ENCODE results near the gene VAMP5. TPM values are rescaled to one million over a fixed set of nuclear protein-coding genes. Genes with fewer than 3 reads are reported as not detected.

VAMP5 gene
- total and polyA plus RNA-seq, 2 donors from 2014 or later: 46.0 to 145 TPM

DNA sequence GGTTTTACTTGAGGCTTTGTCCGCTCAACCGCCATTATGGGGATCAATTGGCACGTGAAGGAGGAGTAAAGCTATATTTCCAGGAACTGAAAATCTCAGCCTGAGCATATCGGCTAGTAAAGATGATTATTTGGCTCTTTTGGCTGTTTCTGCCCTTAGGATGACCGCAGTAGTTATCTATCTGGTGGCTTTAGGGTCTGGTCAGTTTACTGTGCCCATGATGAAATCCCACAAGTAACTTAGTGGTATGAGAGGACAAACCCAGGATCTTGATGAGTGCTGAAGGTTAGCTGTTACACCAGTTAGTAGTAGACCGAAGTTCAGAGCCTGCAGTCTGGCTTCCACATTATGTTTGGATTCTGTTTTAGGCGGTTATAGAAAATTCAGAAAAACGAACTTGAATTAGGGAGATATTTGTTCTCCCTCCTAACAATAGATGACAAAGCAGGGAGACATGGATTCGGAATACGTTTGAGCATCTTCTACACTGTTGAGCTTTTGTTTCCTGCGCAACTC, 44.0 kb upstream of the VAMP5 start:
- H3K4me3 ChIP-seq (ENCODE audit: low read length in 3 of 3): peak overlapping the region; percentile 88 to 97 (median 97)
- no peaks in the 10 kb centered on the region for H3K9me3 ChIP-seq (ENCODE audit: control insufficient read depth in 2 of 3, insufficient read depth in 1 of 3, low read length in 3 of 3)
- intact Hi-C loops (cut with DNase I): no loop called here
- peak overlapping the region; percentile 95 to 100 (median 96) for H3K9ac ChIP-seq (ENCODE audit: low read length in 3 of 3)
- no peak for FAIRE-seq
- no peaks in the 10 kb centered on the region for H3K27me3 ChIP-seq (ENCODE audit: control insufficient read depth, insufficient read depth, low read length)
- H3K27ac ChIP-seq (ENCODE audit: low read depth in 2 of 2, low read length in 2 of 2): peak overlapping the region; percentile 100
- H3K36me3 ChIP-seq (ENCODE audit: control insufficient read depth in 2 of 3, insufficient read depth in 3 of 3, low read length in 3 of 3): peaks cover 19 to 40% (median 26%) of the 10 kb centered on the region in 3 donors
- peaks cover 11 to 18% (median 14%) of the 10 kb centered on the region in 3 donors for H3K4me1 ChIP-seq (ENCODE audit: control insufficient read depth in 2 of 3, insufficient read depth in 2 of 3, low read depth in 1 of 3, low read length in 3 of 3)
- peak in 1 of 5 donors; percentile 37 for DNase-seq
- no peak for TF ChIP-seq CTCF (IDR thresholded peaks at IDR 0.05; ENCODE audit: borderline replicate concordance, extremely low read depth, insufficient read depth)

- Histone ChIP-seq H3K36me3 (ENCODE audit: control insufficient read depth in 2 of 3, insufficient read depth in 3 of 3, low read length in 3 of 3) (peaks cover 23 to 49% (median 32%) of the 10 kb centered on the region in 3 donors), H3K27ac (ENCODE audit: low read depth in 2 of 2, low read length in 2 of 2) (peak overlapping the region in 1 of 2 donors; percentile 6), H3K9ac (ENCODE audit: low read length in 3 of 3) (peak overlapping the region in 2 of 3 donors; percentile 24 to 34)
Measured at GRCh38 chr2:85541262-85541661, 43.0 kb upstream of the VAMP5 start.

DNA sequence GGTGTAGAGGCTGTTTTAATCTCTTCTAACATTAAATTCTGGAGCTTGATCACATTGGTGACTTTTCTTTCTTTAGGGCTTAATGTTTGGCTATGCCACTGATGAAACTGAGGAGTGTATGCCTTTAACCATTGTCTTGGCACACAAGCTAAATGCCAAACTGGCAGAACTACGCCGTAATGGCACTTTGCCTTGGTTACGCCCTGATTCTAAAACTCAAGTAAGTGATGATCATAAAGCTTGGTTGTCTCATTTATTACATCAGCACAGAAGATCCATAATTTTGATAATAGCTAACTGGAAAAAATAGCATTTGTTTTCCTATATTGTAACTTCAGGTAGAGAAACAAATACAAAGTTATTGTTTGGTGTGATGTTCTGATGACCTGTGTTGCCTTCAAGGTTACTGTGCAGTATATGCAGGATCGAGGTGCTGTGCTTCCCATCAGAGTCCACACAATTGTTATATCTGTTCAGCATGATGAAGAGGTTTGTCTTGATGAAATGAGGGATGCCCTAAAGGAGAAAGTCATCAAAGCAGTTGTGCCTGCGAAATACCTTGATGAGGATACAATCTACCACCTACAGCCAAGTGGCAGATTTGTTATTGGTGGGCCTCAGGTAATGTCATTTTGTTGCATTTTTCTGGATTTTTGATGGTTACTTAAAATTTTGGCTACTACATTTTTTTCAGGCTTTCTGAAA, 42.3 kb upstream of the VAMP5 start:
- H3K27ac ChIP-seq (ENCODE audit: low read depth in 2 of 2, low read length in 2 of 2): no peak overlapping the region
- no peaks in the 10 kb centered on the region for H3K27me3 ChIP-seq (ENCODE audit: control insufficient read depth, insufficient read depth, low read length)
- H3K36me3 ChIP-seq (ENCODE audit: control insufficient read depth in 2 of 3, insufficient read depth in 3 of 3, low read length in 3 of 3): peaks cover 23 to 49% (median 32%) of the 10 kb centered on the region in 3 donors
- DNase-seq (no peak), FAIRE-seq (no peak)
- H3K4me1 ChIP-seq (ENCODE audit: control insufficient read depth in 2 of 3, insufficient read depth in 2 of 3, low read depth in 1 of 3, low read length in 3 of 3): peaks cover 9 to 17% (median 12%) of the 10 kb centered on the region in 3 donors
- intact Hi-C loops (cut with DNase I): no loop called here
- no peaks in the 10 kb centered on the region for H3K9me3 ChIP-seq (ENCODE audit: control insufficient read depth in 2 of 3, insufficient read depth in 1 of 3, low read length in 3 of 3)
- peak overlapping the region in 1 of 3 donors; percentile 24 for H3K9ac ChIP-seq (ENCODE audit: low read length in 3 of 3)
- peak overlapping the region in 2 of 3 donors; percentile 88 to 97 for H3K4me3 ChIP-seq (ENCODE audit: low read length in 3 of 3)
- TF ChIP-seq CTCF (IDR thresholded peaks at IDR 0.05; ENCODE audit: borderline replicate concordance, extremely low read depth, insufficient read depth): no peak

More at GRCh38 chr2:85541262-85541661, 43.0 kb upstream of the VAMP5 start:
- intact Hi-C loops (cut with DNase I): no loop called here
- FAIRE-seq: no peak
- Histone ChIP-seq H3K4me3 (ENCODE audit: low read length in 3 of 3) (peak overlapping the region; percentile 88 to 97 (median 97)), H3K27me3 (ENCODE audit: control insufficient read depth, insufficient read depth, low read length) (no peaks in the 10 kb centered on the region), H3K9me3 (ENCODE audit: control insufficient read depth in 2 of 3, insufficient read depth in 1 of 3, low read length in 3 of 3) (no peaks in the 10 kb centered on the region), H3K4me1 (ENCODE audit: control insufficient read depth in 2 of 3, insufficient read depth in 2 of 3, low read depth in 1 of 3, low read length in 3 of 3) (peaks cover 11 to 18% (median 14%) of the 10 kb centered on the region in 3 donors)
- no peak for TF ChIP-seq CTCF (IDR thresholded peaks at IDR 0.05; ENCODE audit: borderline replicate concordance, extremely low read depth, insufficient read depth)
- no peak for DNase-seq
